NAMALWA (cell line): ENCODE results near the gene TSBP1.
"Not testable (repeated sequence)": the region's sequence is repeated elsewhere in the genome, so short reads cannot be mapped to it uniquely, and the experiment has no call there.

ENCODE experiments used
- DNase-seq: peaks from one replicate; pipeline ENCODE4 v3.0.0-alpha.2; 2015; ENCODE audit warnings: low spot score

Gene TSBP1

GRCh38 chr6:32288426-32288825, 83.3 kb downstream of the TSBP1 start:
- DNase-seq = no peak

GRCh38 chr6:32273801-32274577, 97.7 kb downstream of the TSBP1 start:
- DNase-seq = not testable (repeated sequence)

GRCh38 chr6:32271429-32271828, 100.3 kb downstream of the TSBP1 start:
- DNase-seq = peak; percentile 84

- DNase-seq = peak; percentile 71
These were observed 103.2 kb downstream of the TSBP1 start for GRCh38 chr6:32268459-32268858.

GRCh38 chr6:32267035-32267434, 104.7 kb downstream of the TSBP1 start:
- peak; percentile 14 for DNase-seq

GRCh38 chr6:32257262-32257661, 114.4 kb downstream of the TSBP1 start:
- not testable (repeated sequence) for DNase-seq

GRCh38 chr6:32255199-32256153, 116.2 kb downstream of the TSBP1 start:
- no peak for DNase-seq

GRCh38 chr6:32254761-32255198, 116.9 kb downstream of the TSBP1 start:
- DNase-seq = no peak

- DNase-seq = no peak
These were observed 119.2 kb downstream of the TSBP1 start for GRCh38 chr6:32252331-32253009.

- no peak for DNase-seq
These were observed 122.4 kb downstream of the TSBP1 start for GRCh38 chr6:32249262-32249661.

- DNase-seq = no peak
These were observed 124.3 kb downstream of the TSBP1 start for GRCh38 chr6:32247401-32247800.

- DNase-seq = peak; percentile 89
These were observed 126.7 kb downstream of the TSBP1 start for GRCh38 chr6:32244946-32245398.

- DNase-seq = no peak
These were observed 127.4 kb downstream of the TSBP1 start for GRCh38 chr6:32244270-32244669.
